ENCODE results near the gene HMG20A. TPM values are rescaled to one million over a fixed set of nuclear protein-coding genes. Genes with fewer than 3 reads are reported as not detected.

The HMG20A gene
- total and polyA plus RNA-seq, 2 experiments from 2014 or later: 17.8 to 57.8 TPM

GRCh38 chr15:77518458-77518857 is 97.8 kb downstream of the HMG20A start:
- Histone ChIP-seq H3K9me2 (ENCODE audit: insufficient read depth) (peaks cover 8% of the 10 kb centered on the region), H3K27ac (ENCODE audit: low read depth) (no peak overlapping the region), H3K27me3 (ENCODE audit: insufficient read depth) (no peaks in the 10 kb centered on the region), H3K79me2 (replicated peaks; ENCODE audit: insufficient read depth) (no peaks in the 10 kb centered on the region), H3K4me3 (no peak overlapping the region), H3K36me3 (ENCODE audit: insufficient read depth) (no peaks in the 10 kb centered on the region), H3F3A (replicated peaks; ENCODE audit: low read depth) (no peaks in the 10 kb centered on the region), H4K20me1 (replicated peaks; ENCODE audit: insufficient read depth) (no peaks in the 10 kb centered on the region), H3K4me1 (ENCODE audit: insufficient read depth) (peaks cover 6% of the 10 kb centered on the region), H2AFZ (no peak overlapping the region), H3K4me2 (no peak overlapping the region)
- DNase-seq (ENCODE audit: low spot score) (no peak), ATAC-seq (no peak)
- H3K9me3 Mint-ChIP-seq: no peaks in the 10 kb centered on the region
- H3K36me3 Mint-ChIP-seq (ENCODE audit: low read depth): no peaks in the 10 kb centered on the region; the same call in 2 of the 3 replicates
- TF ChIP-seq EZH2 (IDR thresholded peaks at IDR 0.05; ENCODE audit: low read depth, unreplicated experiment): no peak
- TF ChIP-seq STAT1 (IDR thresholded peaks at IDR 0.05; ENCODE audit: unreplicated experiment): no peak
- TF ChIP-seq POLR2AphosphoS5 (IDR thresholded peaks at IDR 0.05; ENCODE audit: low read depth): no peak
- TF ChIP-seq CTCF (conservative IDR thresholded peaks at IDR 0.05; ENCODE audit: low read depth in 2 of 2): no peak
- no peak for TF ChIP-seq ZNF331 (CRISPR knock-in tag; IDR thresholded peaks at IDR 0.05; ENCODE audit: low read depth)
- TF ChIP-seq CREB1 (CRISPR knock-in tag; IDR thresholded peaks at IDR 0.05; ENCODE audit: low read depth): no peak
- no peak for TF ChIP-seq NANOG (IDR thresholded peaks at IDR 0.05; ENCODE audit: borderline replicate concordance)
- TF ChIP-seq EZH2phosphoT487 (IDR thresholded peaks at IDR 0.05; ENCODE audit: unreplicated experiment): no peak
- TF ChIP-seq ETS1 (IDR thresholded peaks at IDR 0.05): no peak
- no peak for TF ChIP-seq JUNB (IDR thresholded peaks at IDR 0.05; ENCODE audit: unreplicated experiment)
- no peak for TF ChIP-seq ZNF114 (CRISPR knock-in tag; IDR thresholded peaks at IDR 0.05)
- no peak for TF ChIP-seq REST (IDR thresholded peaks at IDR 0.05; ENCODE audit: unreplicated experiment)
- TF ChIP-seq ZNF462 (CRISPR knock-in tag; IDR thresholded peaks at IDR 0.05): no peak
- H3K4me3 Mint-ChIP-seq: no peak overlapping the region
- H3K4me1 Mint-ChIP-seq: peaks cover 33% of the 10 kb centered on the region
- H3K27ac Mint-ChIP-seq: no peak overlapping the region
- H3K27me3 Mint-ChIP-seq (ENCODE audit: insufficient read depth, low read depth, poor library complexity): peaks cover 10% of the 10 kb centered on the region

Measured in GM23338 (cell line).